ENCODE results near the gene PKD1.
"Not testable (repeated sequence)": the region's sequence is repeated elsewhere in the genome, so short reads cannot be mapped to it uniquely, and the experiment has no call there.

DNA sequence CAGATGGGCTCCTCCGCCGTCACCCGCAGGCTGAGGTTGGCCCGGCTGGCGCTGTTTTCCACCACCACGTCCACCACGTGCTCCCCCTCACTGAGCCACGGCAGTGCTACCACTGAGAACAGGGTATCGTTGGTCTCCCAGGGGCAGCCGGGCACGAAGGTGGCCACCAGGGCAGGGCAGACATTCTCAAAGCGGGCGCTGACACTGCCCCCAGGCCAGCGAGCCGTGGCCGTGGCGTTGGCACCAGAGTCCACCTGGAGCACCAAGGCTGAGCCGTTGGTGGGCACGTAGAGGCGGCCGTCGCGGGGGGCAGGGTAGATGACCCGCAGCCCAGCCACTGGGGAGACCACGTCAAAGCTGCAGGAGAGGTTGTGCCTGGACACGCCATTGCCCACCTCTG, 21.5 kb downstream of the PKD1 start:
- TF ChIP-seq POLR2A, EP300, POLR2AphosphoS5 (IDR thresholded peaks at IDR 0.05): not testable (repeated sequence)
- TF ChIP-seq, protein P1, sequence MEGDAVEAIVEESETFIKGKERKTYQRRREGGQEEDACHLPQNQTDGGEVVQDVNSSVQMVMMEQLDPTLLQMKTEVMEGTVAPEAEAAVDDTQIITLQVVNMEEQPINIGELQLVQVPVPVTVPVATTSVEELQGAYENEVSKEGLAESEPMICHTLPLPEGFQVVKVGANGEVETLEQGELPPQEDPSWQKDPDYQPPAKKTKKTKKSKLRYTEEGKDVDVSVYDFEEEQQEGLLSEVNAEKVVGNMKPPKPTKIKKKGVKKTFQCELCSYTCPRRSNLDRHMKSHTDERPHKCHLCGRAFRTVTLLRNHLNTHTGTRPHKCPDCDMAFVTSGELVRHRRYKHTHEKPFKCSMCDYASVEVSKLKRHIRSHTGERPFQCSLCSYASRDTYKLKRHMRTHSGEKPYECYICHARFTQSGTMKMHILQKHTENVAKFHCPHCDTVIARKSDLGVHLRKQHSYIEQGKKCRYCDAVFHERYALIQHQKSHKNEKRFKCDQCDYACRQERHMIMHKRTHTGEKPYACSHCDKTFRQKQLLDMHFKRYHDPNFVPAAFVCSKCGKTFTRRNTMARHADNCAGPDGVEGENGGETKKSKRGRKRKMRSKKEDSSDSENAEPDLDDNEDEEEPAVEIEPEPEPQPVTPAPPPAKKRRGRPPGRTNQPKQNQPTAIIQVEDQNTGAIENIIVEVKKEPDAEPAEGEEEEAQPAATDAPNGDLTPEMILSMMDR (IDR thresholded peaks at IDR 0.05): not testable (repeated sequence)

Data from suprapubic skin (tissue), 4 donors.